Effector memory CD4-positive, alpha-beta T cell (primary cell): Measurements from ENCODE around the gene NEAT1.

ENCODE experiments used
- DNase-seq, 3 donors: peaks; one replicate each; pipeline ENCODE4 v3.0.0-alpha.2; 2020
- H3K27ac ChIP-seq: 2 replicates; pipeline ENCODE4 v1.7.0; 2013; ENCODE audit warnings: mild to moderate bottlenecking, low read length, moderate library complexity; ENCODE audit not compliant: insufficient read depth, poor library complexity, severe bottlenecking
- H3K27me3 ChIP-seq: replicated peaks from 2 replicates; pipeline ENCODE4 v1.7.0; 2013; ENCODE audit warnings: mild to moderate bottlenecking, low read length; ENCODE audit not compliant: insufficient read depth, control insufficient read depth, poor library complexity, severe bottlenecking
- H3K36me3 ChIP-seq: 2 replicates; pipeline ENCODE4 v1.7.0; 2013; ENCODE audit warnings: mild to moderate bottlenecking, low read length, moderate library complexity; ENCODE audit not compliant: control insufficient read depth, insufficient read depth
- H3K4me1 ChIP-seq: 2 replicates; pipeline ENCODE4 v1.7.0; 2013; ENCODE audit warnings: low read length, mild to moderate bottlenecking; ENCODE audit not compliant: control insufficient read depth, insufficient read depth, poor library complexity, severe bottlenecking
- H3K4me3 ChIP-seq: 2 replicates; pipeline ENCODE4 v1.7.0; 2013; ENCODE audit warnings: low read length, low read depth, mild to moderate bottlenecking; ENCODE audit not compliant: insufficient read depth, poor library complexity, severe bottlenecking
- H3K9me3 ChIP-seq: 2 replicates; pipeline ENCODE4 v1.7.0; 2013; ENCODE audit warnings: mild to moderate bottlenecking, low read length, moderate library complexity; ENCODE audit not compliant: control insufficient read depth

Gene NEAT1

DNA sequence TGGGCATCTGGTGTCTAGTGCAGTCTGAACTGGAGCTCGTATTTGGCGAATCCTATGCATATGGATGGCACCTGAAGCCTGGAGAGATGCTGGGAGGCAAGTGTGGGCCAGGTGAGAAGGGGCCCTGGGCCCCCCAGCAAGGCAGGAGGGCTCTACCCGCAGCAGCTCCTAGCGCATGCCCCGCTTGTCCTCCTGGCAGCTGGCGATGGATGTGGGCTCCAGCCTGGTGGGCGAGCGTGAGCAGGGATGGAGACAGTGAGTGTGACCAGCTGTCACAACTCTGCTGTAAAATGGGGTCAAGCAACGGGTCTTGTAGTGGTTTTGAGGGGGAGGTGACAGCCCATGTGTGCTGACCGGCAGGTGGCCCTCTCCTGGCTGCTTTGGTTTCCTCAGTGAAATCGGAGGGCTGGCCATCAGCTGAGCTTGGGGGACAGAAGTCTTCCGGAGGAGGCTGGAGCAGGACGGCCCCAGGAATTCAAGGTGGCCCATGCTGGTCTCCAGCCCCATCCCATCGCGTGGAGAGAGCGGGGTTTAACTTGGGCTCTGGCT lies 24.2 kb upstream of the NEAT1 start:
- H3K36me3 ChIP-seq = peaks cover 55% of the 10 kb centered on the region

DNA sequence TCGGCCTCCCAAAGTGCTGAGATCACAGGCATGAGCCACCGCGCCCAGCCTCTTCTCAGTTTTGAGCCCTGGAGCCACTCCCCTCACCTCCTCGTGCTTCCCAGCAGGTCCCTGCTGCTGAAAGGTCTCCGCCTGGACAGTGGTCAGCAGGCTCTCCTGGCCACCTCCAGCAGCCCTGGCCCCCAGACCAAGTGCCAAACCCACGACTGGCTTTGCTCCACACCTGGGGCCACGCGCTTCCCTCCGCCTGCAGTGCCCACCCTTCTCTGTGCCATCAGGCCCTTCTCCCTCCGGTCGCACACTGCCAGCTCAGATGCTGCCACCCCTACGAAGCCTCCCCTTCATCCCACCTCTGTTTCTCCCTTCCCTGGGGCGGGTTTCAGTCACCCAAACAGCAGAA lies 23.3 kb upstream of the NEAT1 start:
- Histone ChIP-seq H3K4me3 (no peak overlapping the region), H3K9me3 (no peaks in the 10 kb centered on the region), H3K36me3 (peaks cover 52% of the 10 kb centered on the region), H3K27ac (no peak overlapping the region), H3K4me1 (no peaks in the 10 kb centered on the region), H3K27me3 (no peaks in the 10 kb centered on the region)
- DNase-seq = no peak

More for the DNA sequence above, 24.2 kb upstream of the NEAT1 start:
- H3K9me3 ChIP-seq = no peaks in the 10 kb centered on the region
- H3K4me3 ChIP-seq = no peak overlapping the region
- DNase-seq = no peak
- no peaks in the 10 kb centered on the region for H3K4me1 ChIP-seq
- no peak overlapping the region for H3K27ac ChIP-seq
- H3K27me3 ChIP-seq = no peaks in the 10 kb centered on the region

DNA sequence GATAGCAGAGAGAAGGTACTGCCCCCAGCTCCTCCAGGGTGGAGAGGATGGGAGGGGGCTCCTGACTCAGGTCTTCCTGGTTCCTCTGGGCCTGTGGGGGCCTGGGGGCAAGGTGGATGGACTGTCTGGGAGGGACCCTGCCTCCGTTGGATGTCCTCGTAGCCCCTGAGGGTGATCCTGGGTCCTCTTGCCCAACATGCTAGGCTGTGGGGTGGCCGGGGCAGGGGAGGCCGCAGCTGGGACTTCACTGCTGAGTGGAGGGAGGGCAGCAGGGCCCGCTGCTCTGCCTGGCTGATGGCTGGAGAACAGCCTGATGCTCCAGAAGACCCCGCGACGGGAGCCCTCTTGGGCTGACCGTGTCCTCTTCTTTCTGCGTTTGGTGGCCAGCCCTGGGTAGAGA lies 22.8 kb upstream of the NEAT1 start:
- no peaks in the 10 kb centered on the region for H3K27me3 ChIP-seq
- no peak overlapping the region for H3K4me3 ChIP-seq
- H3K27ac ChIP-seq = no peak overlapping the region
- DNase-seq = no peak
- no peaks in the 10 kb centered on the region for H3K9me3 ChIP-seq
- H3K4me1 ChIP-seq = no peaks in the 10 kb centered on the region
- H3K36me3 ChIP-seq = peaks cover 52% of the 10 kb centered on the region

DNA sequence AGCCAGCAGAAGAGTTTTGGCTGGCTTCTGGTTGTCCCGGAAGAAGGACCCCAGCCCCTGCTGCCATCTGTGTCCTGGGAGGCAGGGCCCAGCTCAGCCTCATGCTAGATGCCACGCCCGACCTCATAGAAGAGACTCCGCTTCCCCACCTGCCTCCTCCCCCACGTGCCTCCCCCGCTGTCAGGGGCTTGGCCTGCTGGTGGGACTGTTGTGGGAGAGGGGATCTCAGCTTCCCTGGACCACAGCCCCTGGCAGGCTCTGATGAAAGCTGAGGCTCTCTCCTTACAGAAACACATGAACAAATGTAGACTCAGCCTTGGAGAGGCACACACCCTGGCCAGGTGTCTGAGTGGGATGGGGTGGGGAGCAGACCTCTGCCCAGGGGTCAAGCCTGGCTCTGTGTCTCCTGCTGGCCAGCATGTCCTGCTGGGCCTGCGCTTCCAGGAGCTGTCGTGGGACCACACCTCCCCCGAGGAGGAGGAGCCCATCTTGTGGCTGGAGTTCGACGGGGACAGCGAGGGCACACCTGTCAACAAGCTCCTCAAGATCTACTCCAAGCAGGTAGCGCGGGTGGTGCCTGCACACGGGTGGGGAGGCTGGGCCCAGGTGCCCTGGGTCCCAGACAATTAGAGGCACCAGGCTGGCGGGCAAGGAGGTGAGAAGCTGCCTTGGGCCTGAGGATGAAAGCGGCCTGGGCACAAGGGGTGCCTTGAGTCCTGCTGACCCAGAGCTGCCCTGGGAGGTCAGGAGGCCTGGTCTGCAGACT lies 22.1 kb upstream of the NEAT1 start:
- H3K27me3 ChIP-seq = no peaks in the 10 kb centered on the region
- H3K36me3 ChIP-seq = peaks cover 51% of the 10 kb centered on the region
- H3K27ac ChIP-seq = no peak overlapping the region
- H3K4me3 ChIP-seq = no peak overlapping the region
- no peak for DNase-seq
- no peaks in the 10 kb centered on the region for H3K9me3 ChIP-seq
- no peaks in the 10 kb centered on the region for H3K4me1 ChIP-seq

DNA sequence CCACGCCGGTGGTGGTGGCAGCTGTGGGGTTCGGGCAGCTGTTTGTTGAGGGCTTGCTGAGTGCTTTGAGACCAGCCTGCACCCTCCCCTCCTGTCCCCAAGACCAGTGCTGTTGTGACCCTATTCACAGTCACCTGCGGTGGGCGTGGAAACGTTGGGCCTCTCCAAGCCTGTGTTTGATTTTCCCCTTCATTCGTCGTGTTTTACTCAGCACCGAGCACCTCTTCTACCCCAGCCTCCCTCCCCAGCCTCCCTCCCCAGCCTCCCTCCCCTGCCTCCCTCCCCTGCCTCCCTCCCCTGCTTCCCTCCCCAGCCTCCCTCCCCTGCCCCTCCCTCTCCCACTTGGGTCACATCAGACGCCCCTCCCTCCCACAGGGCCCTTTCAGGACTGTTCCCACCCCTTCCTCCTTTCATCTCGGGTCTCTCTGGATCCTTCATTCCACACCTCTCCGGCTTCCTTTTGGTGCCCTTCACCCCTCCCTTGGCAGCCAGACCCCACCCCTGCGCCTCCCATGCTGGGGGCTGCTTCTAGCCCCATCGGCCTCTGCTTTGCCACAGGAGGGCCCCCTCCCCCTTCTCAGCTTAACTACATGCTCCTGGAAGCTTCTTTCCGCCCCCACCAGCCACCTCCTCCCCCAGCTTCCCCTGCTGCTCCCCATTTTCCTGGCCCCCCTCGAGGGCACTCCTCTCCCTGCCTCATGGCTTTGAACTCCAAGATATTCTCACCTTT lies 21.4 kb upstream of the NEAT1 start:
- H3K27ac ChIP-seq = no peak overlapping the region
- no peaks in the 10 kb centered on the region for H3K9me3 ChIP-seq
- no peak for DNase-seq
- no peaks in the 10 kb centered on the region for H3K4me1 ChIP-seq
- H3K4me3 ChIP-seq = no peak overlapping the region
- no peaks in the 10 kb centered on the region for H3K27me3 ChIP-seq
- peaks cover 45% of the 10 kb centered on the region for H3K36me3 ChIP-seq

DNA sequence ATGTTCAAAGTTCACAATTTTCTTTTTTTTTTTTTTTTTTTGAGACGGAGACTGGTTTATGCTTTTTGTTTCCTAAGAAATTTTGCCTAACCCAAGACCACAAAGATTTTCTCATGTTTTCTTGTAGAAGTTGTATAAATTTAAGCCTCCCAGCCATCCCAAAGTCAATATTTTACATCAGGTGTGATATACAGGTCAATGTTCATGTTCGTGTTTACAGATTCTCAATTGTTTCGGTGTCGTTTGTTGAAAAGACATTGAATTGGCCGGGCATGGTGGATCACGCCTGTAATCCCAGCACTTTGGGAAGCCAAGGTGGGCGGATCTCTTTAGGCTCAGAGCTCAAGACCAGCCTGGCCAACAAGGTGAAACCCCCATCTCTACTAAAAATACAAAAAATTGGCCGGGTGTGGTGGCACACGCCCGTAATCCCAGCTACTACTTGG lies 20.8 kb upstream of the NEAT1 start:
- no peak overlapping the region for H3K27ac ChIP-seq
- no peaks in the 10 kb centered on the region for H3K4me1 ChIP-seq
- no peak overlapping the region for H3K4me3 ChIP-seq
- H3K9me3 ChIP-seq = no peaks in the 10 kb centered on the region
- no peaks in the 10 kb centered on the region for H3K27me3 ChIP-seq
- H3K36me3 ChIP-seq = peaks cover 42% of the 10 kb centered on the region
- DNase-seq = no peak

DNA sequence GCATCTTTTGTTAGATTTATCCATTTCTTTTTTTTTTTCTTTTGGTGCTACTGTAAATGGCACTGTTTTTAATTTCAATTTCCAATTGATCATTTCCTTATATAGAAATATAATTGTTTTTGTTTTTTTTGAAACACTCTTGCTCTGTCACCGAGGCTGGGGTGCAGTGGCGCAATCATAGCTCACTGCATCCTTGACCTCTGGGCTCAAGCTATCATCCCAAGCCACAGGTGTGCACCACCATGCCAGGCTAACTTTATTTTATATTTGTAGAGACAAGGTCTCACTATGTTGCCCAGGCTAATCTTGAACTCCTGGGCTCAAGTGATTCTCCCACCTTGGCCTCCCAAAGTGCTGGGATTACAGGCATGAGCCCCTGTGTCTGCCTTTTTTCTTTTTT lies 19.8 kb upstream of the NEAT1 start:
- Histone ChIP-seq H3K4me3 (no peak overlapping the region), H3K4me1 (no peaks in the 10 kb centered on the region), H3K36me3 (peaks cover 35% of the 10 kb centered on the region), H3K27me3 (no peaks in the 10 kb centered on the region), H3K9me3 (no peaks in the 10 kb centered on the region), H3K27ac (no peak overlapping the region)
- DNase-seq = no peak

DNA sequence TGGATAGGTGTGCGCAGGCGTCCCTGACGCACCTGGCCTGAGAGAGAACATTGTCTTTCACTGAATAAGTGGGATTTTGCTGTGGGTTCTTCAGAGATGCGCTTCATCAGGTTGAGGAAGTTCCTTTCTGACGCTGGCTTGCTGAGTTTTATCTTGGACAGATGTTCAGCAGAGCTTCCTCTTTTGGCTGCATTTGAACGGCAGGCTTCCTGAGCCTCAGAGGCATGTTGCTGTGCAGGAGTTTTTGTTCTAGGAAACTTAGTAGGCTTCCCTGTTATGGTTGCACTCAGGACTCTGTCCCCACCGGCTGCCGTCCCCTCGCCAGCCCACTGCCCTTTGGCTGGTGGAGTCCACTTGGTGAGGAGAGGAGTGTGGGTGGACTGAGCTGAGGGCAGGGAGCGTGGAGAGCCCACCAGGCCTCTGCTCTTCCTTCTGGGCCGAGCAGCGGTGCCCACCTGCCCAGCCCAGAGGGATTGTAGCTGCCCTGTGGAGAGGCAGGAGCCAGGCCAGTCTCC lies 18.9 kb upstream of the NEAT1 start:
- Histone ChIP-seq H3K9me3 (no peaks in the 10 kb centered on the region), H3K4me1 (no peaks in the 10 kb centered on the region), H3K4me3 (no peak overlapping the region), H3K27me3 (no peaks in the 10 kb centered on the region), H3K27ac (no peak overlapping the region), H3K36me3 (peaks cover 36% of the 10 kb centered on the region)
- no peak for DNase-seq

DNA sequence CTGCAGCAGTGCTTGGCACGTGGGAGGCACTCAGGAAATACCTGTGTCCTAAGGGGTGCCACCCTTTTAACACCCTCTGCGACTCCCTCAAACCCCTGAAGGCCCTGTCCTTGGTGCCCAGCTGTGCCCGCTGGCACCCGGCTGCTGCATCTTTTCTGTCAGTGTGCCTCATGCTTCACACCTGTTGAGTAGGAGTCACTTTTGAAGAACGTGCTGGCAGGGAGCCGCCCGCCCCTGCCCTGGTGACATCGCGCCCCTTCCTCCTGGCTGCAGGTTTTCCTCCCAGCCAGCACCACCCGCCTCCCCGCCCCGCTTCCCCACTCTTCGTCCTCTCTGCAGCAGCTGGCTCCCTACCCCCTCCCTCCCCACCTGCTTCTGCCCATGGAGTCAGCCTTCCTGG lies 18.4 kb upstream of the NEAT1 start:
- no peaks in the 10 kb centered on the region for H3K27me3 ChIP-seq
- H3K4me1 ChIP-seq = no peaks in the 10 kb centered on the region
- H3K36me3 ChIP-seq = peaks cover 40% of the 10 kb centered on the region
- no peak for DNase-seq
- H3K27ac ChIP-seq = no peak overlapping the region
- no peak overlapping the region for H3K4me3 ChIP-seq
- H3K9me3 ChIP-seq = no peaks in the 10 kb centered on the region
